Lower leg skin (tissue), 3 donors: ENCODE data around the gene KRT13.

Experiments used
- POLR2A ChIP-seq, 2 donors: fragments of 450-650 bp; IDR thresholded peaks; one replicate each; pipeline ENCODE4 v1.6.1; 2016 to 2017; ENCODE audit warnings: antibody characterized with exemption in 2 of 2, mild to moderate bottlenecking in 1 of 2, moderate library complexity in 1 of 2
- TF ChIP-seq, protein P1 (sequence below), 3 donors: fragments of 450-650 bp; IDR thresholded peaks; one replicate each; pipeline ENCODE4 v1.5.1; 2016; ENCODE audit warnings: antibody characterized with exemption in 3 of 3, mild to moderate bottlenecking in 3 of 3, moderate library complexity in 2 of 3

DNA sequence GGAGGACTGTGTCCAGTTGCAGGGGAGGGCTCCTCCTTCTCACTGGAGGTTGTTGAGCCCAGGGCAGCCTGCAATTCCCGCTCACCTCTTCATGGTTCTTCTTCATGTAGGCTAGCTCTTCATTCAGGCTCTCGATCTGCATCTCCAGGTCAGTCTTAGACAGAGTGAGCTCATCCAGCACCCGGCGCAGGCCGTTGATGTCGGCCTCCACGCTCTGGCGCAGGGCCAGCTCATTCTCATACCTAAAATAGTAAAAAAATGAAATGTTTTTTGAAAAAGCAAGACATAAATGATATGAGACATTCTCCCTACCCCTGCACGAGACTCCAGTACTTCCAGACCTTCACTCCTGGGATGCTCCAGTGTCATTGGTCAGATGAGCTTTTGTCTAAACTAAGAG, 2.2 kb downstream of the KRT13 start:
- TF ChIP-seq, protein P1, sequence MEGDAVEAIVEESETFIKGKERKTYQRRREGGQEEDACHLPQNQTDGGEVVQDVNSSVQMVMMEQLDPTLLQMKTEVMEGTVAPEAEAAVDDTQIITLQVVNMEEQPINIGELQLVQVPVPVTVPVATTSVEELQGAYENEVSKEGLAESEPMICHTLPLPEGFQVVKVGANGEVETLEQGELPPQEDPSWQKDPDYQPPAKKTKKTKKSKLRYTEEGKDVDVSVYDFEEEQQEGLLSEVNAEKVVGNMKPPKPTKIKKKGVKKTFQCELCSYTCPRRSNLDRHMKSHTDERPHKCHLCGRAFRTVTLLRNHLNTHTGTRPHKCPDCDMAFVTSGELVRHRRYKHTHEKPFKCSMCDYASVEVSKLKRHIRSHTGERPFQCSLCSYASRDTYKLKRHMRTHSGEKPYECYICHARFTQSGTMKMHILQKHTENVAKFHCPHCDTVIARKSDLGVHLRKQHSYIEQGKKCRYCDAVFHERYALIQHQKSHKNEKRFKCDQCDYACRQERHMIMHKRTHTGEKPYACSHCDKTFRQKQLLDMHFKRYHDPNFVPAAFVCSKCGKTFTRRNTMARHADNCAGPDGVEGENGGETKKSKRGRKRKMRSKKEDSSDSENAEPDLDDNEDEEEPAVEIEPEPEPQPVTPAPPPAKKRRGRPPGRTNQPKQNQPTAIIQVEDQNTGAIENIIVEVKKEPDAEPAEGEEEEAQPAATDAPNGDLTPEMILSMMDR (IDR thresholded peaks at IDR 0.05), result no peak
- TF ChIP-seq POLR2A (IDR thresholded peaks at IDR 0.05), result no peak
